ENCODE results near the gene AGRN. TPM values are rescaled to one million over a fixed set of nuclear protein-coding genes. Genes with fewer than 3 reads are reported as not detected.
"Not testable (repeated sequence)": the region's sequence is repeated elsewhere in the genome, so short reads cannot be mapped to it uniquely, and the experiment has no call there.

The AGRN gene
- total RNA-seq, 3 donors from 2014 or later, result 32.0 to 54.4 (median 40.6) TPM

- ATAC-seq, result no peak
- intact Hi-C loops (cut with DNase I, micrococcal nuclease), result no loop called here
- DNase-seq, result no peak
- no peak for TF ChIP-seq CTCF (IDR thresholded peaks at IDR 0.05)
- no peaks in the 10 kb centered on the region for H3K36me3 ChIP-seq (ENCODE audit: low read depth)
- no peaks in the 10 kb centered on the region for H3K9me3 ChIP-seq
- no peak overlapping the region for H3K4me3 ChIP-seq
- peaks cover 5% of the 10 kb centered on the region for H3K4me1 ChIP-seq (ENCODE audit: low read depth)
Measured at GRCh38 chr1:1027791-1028190, 7.9 kb downstream of the AGRN start.

GRCh38 chr1:1030867-1031658, 11.1 kb downstream of the AGRN start:
- DNase-seq, result not testable (repeated sequence)
- H3K4me1 ChIP-seq (ENCODE audit: low read depth), result peaks cover 15% of the 10 kb centered on the region

GRCh38 chr1:1031659-1032235, 11.8 kb downstream of the AGRN start:
- ATAC-seq (no peak), DNase-seq (no peak)
- peaks cover 15% of the 10 kb centered on the region for H3K4me1 ChIP-seq (ENCODE audit: low read depth)
- H3K36me3 ChIP-seq (ENCODE audit: low read depth), result no peaks in the 10 kb centered on the region
- intact Hi-C loops (cut with DNase I, micrococcal nuclease), result no loop called here
- no peak for TF ChIP-seq CTCF (IDR thresholded peaks at IDR 0.05)
- no peak overlapping the region for H3K4me3 ChIP-seq
- H3K9me3 ChIP-seq, result no peaks in the 10 kb centered on the region

More at GRCh38 chr1:1030867-1031658, 11.1 kb downstream of the AGRN start:
- H3K36me3 ChIP-seq (ENCODE audit: low read depth); intact Hi-C loops (cut with DNase I, micrococcal nuclease); H3K4me3 ChIP-seq; H3K9me3 ChIP-seq; ATAC-seq: not testable (repeated sequence)

GRCh38 chr1:1032424-1032823, 12.5 kb downstream of the AGRN start:
- Histone ChIP-seq H3K4me3 (no peak overlapping the region), H3K36me3 (ENCODE audit: low read depth) (no peaks in the 10 kb centered on the region), H3K9me3 (no peaks in the 10 kb centered on the region), H3K4me1 (ENCODE audit: low read depth) (peaks cover 15% of the 10 kb centered on the region)
- intact Hi-C loops (cut with DNase I, micrococcal nuclease), result no loop called here
- TF ChIP-seq CTCF (IDR thresholded peaks at IDR 0.05), result no peak
- DNase-seq (peak in 2 of 3 donors; percentile 46 to 63), ATAC-seq (peak; percentile 69)

- Histone ChIP-seq H3K36me3 (ENCODE audit: low read depth) (no peaks in the 10 kb centered on the region), H3K9me3 (no peaks in the 10 kb centered on the region), H3K4me1 (ENCODE audit: low read depth) (peaks cover 15% of the 10 kb centered on the region), H3K4me3 (no peak overlapping the region)
- ATAC-seq, result peak; percentile 93
- peak; percentile 83 for TF ChIP-seq CTCF (IDR thresholded peaks at IDR 0.05)
- intact Hi-C loops (cut with DNase I, micrococcal nuclease), result no loop called here
- DNase-seq, result peak; percentile 87 to 93 (median 92)
Measured at GRCh38 chr1:1033009-1033587, 13.2 kb downstream of the AGRN start.
